ENCODE results near the gene PRICKLE4. TPM values are rescaled to one million over a fixed set of nuclear protein-coding genes. Genes with fewer than 3 reads are reported as not detected.

Gene PRICKLE4
- polyA plus RNA-seq, 4 donors: 0.89 to 1.7 (median 1.6) TPM; not detected in 1

DNA sequence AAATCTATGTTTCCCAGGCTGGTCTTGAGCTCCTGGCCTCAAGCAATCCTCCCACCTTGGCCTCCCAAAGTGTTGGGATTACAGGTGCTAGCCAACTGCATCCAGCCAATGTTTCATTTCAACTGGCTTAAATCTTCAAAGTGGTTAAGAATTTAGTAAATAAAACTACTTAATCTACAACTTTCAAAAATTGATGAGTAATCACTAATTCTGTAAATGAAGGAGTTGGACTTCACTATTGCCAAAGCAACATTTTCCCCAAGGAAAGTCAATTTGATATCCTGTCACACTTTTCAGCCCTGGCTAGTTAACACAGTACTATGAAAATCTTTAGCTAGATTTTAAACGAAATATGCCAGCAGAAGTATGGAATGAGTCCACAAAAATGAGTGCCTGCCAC is 10.7 kb downstream of the PRICKLE4 start:
- FAIRE-seq (no peak), DNase-seq (no peak)
- H3K27ac ChIP-seq (ENCODE audit: low read depth in 1 of 3, low read length in 2 of 3): no peak overlapping the region
- H3K9me3 ChIP-seq (ENCODE audit: control insufficient read depth in 2 of 2, insufficient read depth in 1 of 2, low read depth in 1 of 2, low read length in 1 of 2): no peaks in the 10 kb centered on the region
- H3K27me3 ChIP-seq (ENCODE audit: control insufficient read depth in 3 of 3, insufficient read depth in 3 of 3, low read length in 3 of 3): no peaks in the 10 kb centered on the region
- H3K36me3 ChIP-seq (ENCODE audit: control insufficient read depth in 3 of 3, insufficient read depth in 2 of 3, low read depth in 1 of 3, low read length in 3 of 3): peaks cover 0 to 14% (median 0%) of the 10 kb centered on the region in 3 donors
- no peaks in the 10 kb centered on the region for H3K4me1 ChIP-seq (ENCODE audit: control insufficient read depth in 3 of 3, insufficient read depth in 2 of 3, low read depth in 1 of 3, low read length in 2 of 3)
- H3K4me3 ChIP-seq (ENCODE audit: low read depth in 1 of 3, low read length in 3 of 3): no peak overlapping the region
- 69 to 73% (median 69%) methylated on average over 1 of the region's 1 CpG for WGBS, 3 donors

- Histone ChIP-seq H3K4me3 (ENCODE audit: low read depth in 1 of 3, low read length in 3 of 3) (no peak overlapping the region), H3K9me3 (ENCODE audit: control insufficient read depth in 2 of 2, insufficient read depth in 1 of 2, low read depth in 1 of 2, low read length in 1 of 2) (no peaks in the 10 kb centered on the region), H3K27ac (ENCODE audit: low read depth in 1 of 3, low read length in 2 of 3) (no peak overlapping the region), H3K27me3 (ENCODE audit: control insufficient read depth in 3 of 3, insufficient read depth in 3 of 3, low read length in 3 of 3) (no peaks in the 10 kb centered on the region), H3K36me3 (ENCODE audit: control insufficient read depth in 3 of 3, insufficient read depth in 2 of 3, low read depth in 1 of 3, low read length in 3 of 3) (peaks cover 0 to 14% (median 0%) of the 10 kb centered on the region in 3 donors), H3K4me1 (ENCODE audit: control insufficient read depth in 3 of 3, insufficient read depth in 2 of 3, low read depth in 1 of 3, low read length in 2 of 3) (no peaks in the 10 kb centered on the region)
- FAIRE-seq: no peak
- no peak for DNase-seq
- 79 to 84% (median 83%) methylated on average over 4 of the region's 4 CpGs for WGBS, 3 donors
Observed at GRCh38 chr6:41791984-41792383, 11.4 kb downstream of the PRICKLE4 start.

DNA sequence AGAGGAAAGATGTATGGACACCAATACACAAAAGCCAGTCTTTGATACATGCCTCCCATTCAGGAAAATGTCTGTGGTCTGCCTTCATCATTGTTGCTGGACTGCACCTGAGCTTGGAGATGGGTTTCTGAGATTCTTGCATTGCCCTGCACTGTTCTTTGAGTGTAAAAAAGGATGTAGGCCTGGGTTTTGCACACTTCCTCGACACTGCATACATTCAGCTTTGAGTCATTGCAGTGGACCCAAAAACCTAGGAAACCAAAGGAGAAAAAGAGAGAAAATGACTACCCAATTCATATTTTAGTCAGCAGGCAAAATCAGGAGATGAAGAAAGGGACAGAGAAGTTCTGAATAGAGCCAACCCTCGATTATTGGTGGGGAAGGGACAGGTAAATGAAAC is 15.9 kb downstream of the PRICKLE4 start:
- H3K9me3 ChIP-seq (ENCODE audit: control insufficient read depth in 2 of 2, insufficient read depth in 1 of 2, low read depth in 1 of 2, low read length in 1 of 2): no peaks in the 10 kb centered on the region
- H3K27ac ChIP-seq (ENCODE audit: low read depth in 1 of 3, low read length in 2 of 3): no peak overlapping the region
- 64 to 90% (median 88%) methylated on average over 2 of the region's 2 CpGs for WGBS, 3 donors
- H3K4me1 ChIP-seq (ENCODE audit: control insufficient read depth in 3 of 3, insufficient read depth in 2 of 3, low read depth in 1 of 3, low read length in 2 of 3): no peaks in the 10 kb centered on the region
- no peak overlapping the region for H3K4me3 ChIP-seq (ENCODE audit: low read depth in 1 of 3, low read length in 3 of 3)
- peaks cover 0 to 21% (median 2%) of the 10 kb centered on the region in 3 donors for H3K36me3 ChIP-seq (ENCODE audit: control insufficient read depth in 3 of 3, insufficient read depth in 2 of 3, low read depth in 1 of 3, low read length in 3 of 3)
- no peaks in the 10 kb centered on the region for H3K27me3 ChIP-seq (ENCODE audit: control insufficient read depth in 3 of 3, insufficient read depth in 3 of 3, low read length in 3 of 3)
- DNase-seq: no peak
- no peak for FAIRE-seq

DNA sequence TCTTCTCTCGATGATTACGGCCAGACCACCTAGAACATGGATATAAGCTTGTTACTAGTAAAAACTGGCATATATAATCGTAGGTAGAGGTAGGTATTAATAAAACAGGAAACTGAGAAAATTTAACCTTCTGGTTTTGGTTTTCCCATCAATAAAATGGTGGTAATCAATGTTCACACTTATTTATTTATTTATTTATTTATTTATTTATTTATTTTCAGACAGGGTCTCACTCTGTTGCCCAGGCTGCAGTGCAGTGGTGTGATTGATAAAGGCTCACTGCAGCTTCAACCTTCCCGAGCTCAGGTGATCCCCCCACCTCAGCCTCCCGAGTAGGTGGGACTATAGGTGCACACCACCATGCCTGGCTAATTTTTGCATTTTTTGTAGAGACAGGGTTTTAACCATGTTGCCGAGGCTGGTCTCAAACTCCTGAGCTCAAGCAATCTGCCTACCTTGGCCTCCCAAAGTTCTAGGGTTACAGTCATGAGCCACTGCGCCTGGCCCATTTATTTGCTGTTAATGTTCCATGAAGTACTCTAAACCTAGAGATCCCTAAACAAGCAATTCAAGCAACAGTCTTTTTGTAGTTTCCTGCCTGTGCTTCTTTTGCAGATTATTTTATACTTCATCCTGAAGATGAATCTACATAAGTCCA is 18.4 kb downstream of the PRICKLE4 start:
- WGBS, 3 donors: 93 to 96% (median 96%) methylated on average over 7 of the region's 7 CpGs
- Histone ChIP-seq H3K27ac (ENCODE audit: low read depth in 1 of 3, low read length in 2 of 3) (no peak overlapping the region), H3K4me3 (ENCODE audit: low read depth in 1 of 3, low read length in 3 of 3) (no peak overlapping the region), H3K36me3 (ENCODE audit: control insufficient read depth in 3 of 3, insufficient read depth in 2 of 3, low read depth in 1 of 3, low read length in 3 of 3) (peaks cover 0 to 18% (median 2%) of the 10 kb centered on the region in 3 donors), H3K9me3 (ENCODE audit: control insufficient read depth in 2 of 2, insufficient read depth in 1 of 2, low read depth in 1 of 2, low read length in 1 of 2) (no peaks in the 10 kb centered on the region), H3K4me1 (ENCODE audit: control insufficient read depth in 3 of 3, insufficient read depth in 2 of 3, low read depth in 1 of 3, low read length in 2 of 3) (no peaks in the 10 kb centered on the region), H3K27me3 (ENCODE audit: control insufficient read depth in 3 of 3, insufficient read depth in 3 of 3, low read length in 3 of 3) (no peaks in the 10 kb centered on the region)
- DNase-seq (no peak), FAIRE-seq (no peak)

- WGBS, 3 donors: 77 to 82% (median 78%) methylated on average over 2 of the region's 2 CpGs
- H3K4me3 ChIP-seq (ENCODE audit: low read depth in 1 of 3, low read length in 3 of 3): no peak overlapping the region
- FAIRE-seq (no peak), DNase-seq (no peak)
- H3K36me3 ChIP-seq (ENCODE audit: control insufficient read depth in 3 of 3, insufficient read depth in 2 of 3, low read depth in 1 of 3, low read length in 3 of 3): peaks cover 0 to 18% (median 2%) of the 10 kb centered on the region in 3 donors
- H3K4me1 ChIP-seq (ENCODE audit: control insufficient read depth in 3 of 3, insufficient read depth in 2 of 3, low read depth in 1 of 3, low read length in 2 of 3): no peaks in the 10 kb centered on the region
- no peak overlapping the region for H3K27ac ChIP-seq (ENCODE audit: low read depth in 1 of 3, low read length in 2 of 3)
- H3K9me3 ChIP-seq (ENCODE audit: control insufficient read depth in 2 of 2, insufficient read depth in 1 of 2, low read depth in 1 of 2, low read length in 1 of 2): no peaks in the 10 kb centered on the region
- H3K27me3 ChIP-seq (ENCODE audit: control insufficient read depth in 3 of 3, insufficient read depth in 3 of 3, low read length in 3 of 3): no peaks in the 10 kb centered on the region
Observed at GRCh38 chr6:41799559-41799911, 19.0 kb downstream of the PRICKLE4 start.

DNA sequence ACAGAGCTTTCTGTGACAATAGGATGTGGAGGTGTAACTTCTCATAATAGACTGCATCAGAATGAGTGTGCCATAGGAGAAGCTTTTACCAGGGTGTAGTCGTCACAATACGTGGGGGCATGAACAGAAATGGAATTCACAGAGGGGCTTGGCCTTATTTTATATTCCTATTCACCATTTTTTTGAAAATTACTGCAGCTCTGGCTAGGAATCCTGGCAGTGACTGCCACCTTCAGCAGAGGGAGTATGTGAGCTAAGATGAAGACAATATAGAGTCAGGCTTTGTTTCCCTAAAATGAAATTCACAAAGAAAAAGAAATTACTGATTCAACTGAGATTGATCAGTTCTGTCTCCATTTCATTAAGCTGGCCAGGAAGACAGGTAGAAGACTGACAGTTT is 20.8 kb downstream of the PRICKLE4 start:
- Histone ChIP-seq H3K27ac (ENCODE audit: low read depth in 1 of 3, low read length in 2 of 3) (no peak overlapping the region), H3K4me3 (ENCODE audit: low read depth in 1 of 3, low read length in 3 of 3) (no peak overlapping the region), H3K27me3 (ENCODE audit: control insufficient read depth in 3 of 3, insufficient read depth in 3 of 3, low read length in 3 of 3) (no peaks in the 10 kb centered on the region), H3K36me3 (ENCODE audit: control insufficient read depth in 3 of 3, insufficient read depth in 2 of 3, low read depth in 1 of 3, low read length in 3 of 3) (peaks cover 0 to 20% (median 2%) of the 10 kb centered on the region in 3 donors), H3K9me3 (ENCODE audit: control insufficient read depth in 2 of 2, insufficient read depth in 1 of 2, low read depth in 1 of 2, low read length in 1 of 2) (no peaks in the 10 kb centered on the region), H3K4me1 (ENCODE audit: control insufficient read depth in 3 of 3, insufficient read depth in 2 of 3, low read depth in 1 of 3, low read length in 2 of 3) (no peaks in the 10 kb centered on the region)
- no peak for FAIRE-seq
- WGBS, 3 donors: 86 to 87% (median 86%) methylated on average over 2 of the region's 2 CpGs
- DNase-seq: no peak

DNA sequence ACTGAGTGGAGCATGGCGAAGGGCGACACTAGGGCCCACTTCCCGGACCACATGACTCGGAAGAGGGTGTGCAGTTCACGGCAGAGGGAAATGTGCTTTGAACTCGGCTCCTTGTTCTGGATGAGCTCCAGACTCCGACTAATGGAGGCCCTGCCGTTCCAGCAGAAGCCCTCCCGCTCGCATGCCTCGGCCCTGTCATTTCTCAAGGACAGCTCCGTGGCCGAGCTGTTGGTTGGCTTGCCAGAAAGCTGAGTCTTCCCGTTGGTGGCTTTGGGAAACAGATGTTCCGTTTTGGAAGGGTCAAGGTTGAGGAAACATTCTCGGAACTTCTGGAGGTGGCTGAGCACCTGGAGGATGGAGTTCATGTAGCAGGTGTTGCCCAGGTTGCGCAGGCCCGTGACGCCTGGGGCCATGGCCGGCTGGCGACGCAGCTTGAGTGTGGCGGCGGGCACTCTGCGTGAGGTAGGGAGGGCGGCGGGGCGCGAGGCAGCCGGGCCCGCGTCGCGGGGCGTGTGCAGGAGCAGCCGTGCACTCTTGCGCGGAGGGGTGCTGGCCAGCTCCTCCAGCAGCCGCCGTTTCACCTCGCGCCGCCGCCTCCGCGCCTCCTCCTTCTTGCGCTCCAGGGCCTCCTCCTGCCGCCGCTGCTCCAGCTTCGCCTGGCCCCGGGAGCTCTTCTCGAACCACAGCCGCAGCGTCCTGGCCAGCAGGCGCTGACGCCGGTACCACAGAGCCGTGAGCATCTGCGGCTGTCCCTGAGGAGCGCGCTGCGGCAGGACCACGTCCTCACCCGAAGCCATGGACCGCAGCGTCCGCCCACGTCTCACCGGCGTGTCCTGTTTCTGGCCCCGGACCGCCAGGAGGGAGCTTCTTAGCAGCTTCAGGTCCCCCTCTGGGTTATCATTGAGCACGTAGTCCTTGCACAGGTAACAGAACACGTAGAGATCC is 25.5 kb downstream of the PRICKLE4 start:
- no peak overlapping the region for H3K4me3 ChIP-seq (ENCODE audit: low read depth in 1 of 3, low read length in 3 of 3)
- no peak for DNase-seq
- H3K9me3 ChIP-seq (ENCODE audit: control insufficient read depth in 2 of 2, insufficient read depth in 1 of 2, low read depth in 1 of 2, low read length in 1 of 2): no peaks in the 10 kb centered on the region
- no peaks in the 10 kb centered on the region for H3K4me1 ChIP-seq (ENCODE audit: control insufficient read depth in 3 of 3, insufficient read depth in 2 of 3, low read depth in 1 of 3, low read length in 2 of 3)
- peaks cover 0 to 12% (median 0%) of the 10 kb centered on the region in 3 donors for H3K36me3 ChIP-seq (ENCODE audit: control insufficient read depth in 3 of 3, insufficient read depth in 2 of 3, low read depth in 1 of 3, low read length in 3 of 3)
- 95 to 97% (median 95%) methylated on average over 67 to 74 of the region's 74 CpGs for WGBS, 3 donors
- H3K27me3 ChIP-seq (ENCODE audit: control insufficient read depth in 3 of 3, insufficient read depth in 3 of 3, low read length in 3 of 3): no peaks in the 10 kb centered on the region
- FAIRE-seq: no peak
- no peak overlapping the region for H3K27ac ChIP-seq (ENCODE audit: low read depth in 1 of 3, low read length in 2 of 3)

GRCh38 chr6:41811095-41811494 is 30.5 kb downstream of the PRICKLE4 start:
- DNase-seq (no peak), FAIRE-seq (no peak)
- Histone ChIP-seq H3K27ac (ENCODE audit: low read depth in 1 of 3, low read length in 2 of 3) (no peak overlapping the region), H3K4me1 (ENCODE audit: control insufficient read depth in 3 of 3, insufficient read depth in 2 of 3, low read depth in 1 of 3, low read length in 2 of 3) (no peaks in the 10 kb centered on the region), H3K27me3 (ENCODE audit: control insufficient read depth in 3 of 3, insufficient read depth in 3 of 3, low read length in 3 of 3) (no peaks in the 10 kb centered on the region), H3K36me3 (ENCODE audit: control insufficient read depth in 3 of 3, insufficient read depth in 2 of 3, low read depth in 1 of 3, low read length in 3 of 3) (peaks cover 0 to 7% (median 0%) of the 10 kb centered on the region in 3 donors), H3K4me3 (ENCODE audit: low read depth in 1 of 3, low read length in 3 of 3) (no peak overlapping the region), H3K9me3 (ENCODE audit: control insufficient read depth in 2 of 2, insufficient read depth in 1 of 2, low read depth in 1 of 2, low read length in 1 of 2) (no peaks in the 10 kb centered on the region)
- whole genome bisulfite sequencing, 3 donors: 86 to 94% (median 93%) methylated on average over 3 of the region's 3 CpGs
